G401 (cell line): ENCODE results near the gene SEPTIN5. TPM values are rescaled to one million over a fixed set of nuclear protein-coding genes. Genes with fewer than 3 reads are reported as not detected.
A peak's percentile ranks its signal among the peaks of the same experiment; 100 is the strongest.
"Not testable (repeated sequence)": the region's sequence is repeated elsewhere in the genome, so short reads cannot be mapped to it uniquely, and the experiment has no call there.

ENCODE experiments used
- DNase-seq: peaks from one replicate; pipeline ENCODE4 v3.0.0-alpha.2; 2015; ENCODE audit warnings: low spot score
- in situ Hi-C: cut with HindIII; loops from 2 replicates; pipeline ENCODE4 v1.10.0; 2016; ENCODE audit warnings: low sequenced_read_pairs, mixed read lengths
- total RNA-seq: library from RNA; depleted of rRNA; stranded (reverse); fragments of >200 nt; shearing (Covaris generic); gene quantifications from 2 replicates; pipeline ENCODE4 v1.2.3, GENCODE V29; 2014; rRNA removed

Gene SEPTIN5
- total RNA-seq, result 8.3 and 21.4 TPM in 2 replicates

DNA sequence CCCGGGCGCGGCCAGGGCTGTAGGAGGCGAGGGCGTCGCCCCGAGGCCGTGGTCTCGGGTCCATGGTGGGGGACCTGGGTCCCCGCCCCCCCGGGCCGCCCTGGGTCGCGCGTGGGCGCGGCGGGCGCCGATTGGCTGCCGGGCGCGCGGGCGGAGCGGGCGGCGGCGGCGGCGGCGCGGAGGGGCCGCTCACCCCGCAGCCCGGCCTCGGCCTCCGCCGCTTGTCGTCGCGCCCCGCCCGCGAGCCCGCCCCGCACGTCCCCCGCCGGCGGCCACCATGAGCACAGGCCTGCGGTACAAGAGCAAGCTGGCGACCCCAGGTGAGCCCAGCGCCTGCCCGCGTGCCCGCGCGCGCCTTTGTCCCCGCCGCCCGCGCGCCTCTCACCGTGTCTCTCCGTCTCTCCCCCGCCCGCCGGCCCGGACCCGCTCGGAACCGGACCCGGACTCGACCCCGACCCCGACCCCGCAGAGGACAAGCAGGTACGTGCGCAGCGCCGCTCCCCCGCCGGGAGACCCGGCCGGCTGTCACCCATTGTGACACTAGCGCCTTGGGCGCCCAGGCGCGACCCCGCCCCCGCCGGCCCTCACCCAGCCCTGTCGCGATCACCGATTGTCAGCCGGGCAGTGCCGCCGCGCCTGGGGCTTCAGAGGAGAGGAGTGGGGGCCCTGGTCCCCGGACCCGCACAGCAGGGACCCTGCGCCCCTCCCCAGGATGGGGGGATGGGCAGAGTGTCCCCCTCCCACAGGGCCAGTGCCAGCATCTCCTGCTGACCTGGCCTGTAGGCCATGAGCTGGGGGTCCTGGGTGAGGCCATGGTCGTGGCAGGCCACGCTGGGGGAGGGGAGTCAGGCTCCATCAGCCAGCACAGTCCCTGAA lies at the start of gene SEPTIN5:
SEPTIN5 (plus strand) TSS at position 192 of the 876 bp plus-strand sequence; CDS start at position 278, 86 bp downstream.
- in situ Hi-C loops, result no loop called here

DNA sequence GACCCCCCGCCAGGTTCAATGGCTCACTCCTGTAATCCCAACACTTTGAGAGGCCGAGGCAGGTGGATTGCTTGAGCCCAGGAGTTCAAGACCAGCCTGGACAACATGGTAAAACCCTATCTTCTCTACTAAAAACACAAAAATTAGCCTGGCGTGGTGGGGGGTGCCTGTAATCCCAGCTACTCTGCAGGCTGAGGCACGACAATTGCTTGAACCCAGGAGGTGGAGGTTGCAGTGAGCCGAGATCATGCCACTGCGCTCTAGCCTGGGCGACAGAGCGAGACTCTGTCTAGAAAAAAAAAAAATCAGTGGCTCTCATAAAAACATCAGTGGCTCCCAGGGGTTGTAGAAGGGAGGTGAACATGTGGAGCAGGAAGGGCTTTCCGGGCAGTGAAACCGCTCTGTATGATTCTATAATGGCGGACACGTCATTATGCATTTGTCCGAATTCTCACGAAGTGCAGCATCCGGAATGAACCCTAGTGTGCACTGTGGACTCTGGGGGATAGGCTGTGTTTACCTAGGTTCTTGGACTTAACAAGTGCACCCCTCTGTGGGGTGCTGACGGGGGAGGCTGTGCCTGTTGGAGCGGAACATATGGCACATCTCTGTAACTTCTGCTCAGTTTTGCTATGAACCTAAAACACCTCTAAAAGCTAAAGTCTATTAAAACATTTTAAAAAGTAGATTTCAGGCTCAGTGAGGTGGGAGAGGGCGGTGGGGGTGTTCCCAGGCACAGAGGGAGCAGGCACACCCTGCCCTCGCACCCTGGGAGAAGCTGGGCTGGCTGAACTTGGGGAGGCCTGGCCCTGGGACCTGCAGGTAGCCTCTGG lies 49.1 kb upstream of the SEPTIN5 start:
- in situ Hi-C loops, result no loop called here
- DNase-seq, result no peak

More for the DNA sequence above, at the start of gene SEPTIN5:
- DNase-seq, result peak; percentile 35

DNA sequence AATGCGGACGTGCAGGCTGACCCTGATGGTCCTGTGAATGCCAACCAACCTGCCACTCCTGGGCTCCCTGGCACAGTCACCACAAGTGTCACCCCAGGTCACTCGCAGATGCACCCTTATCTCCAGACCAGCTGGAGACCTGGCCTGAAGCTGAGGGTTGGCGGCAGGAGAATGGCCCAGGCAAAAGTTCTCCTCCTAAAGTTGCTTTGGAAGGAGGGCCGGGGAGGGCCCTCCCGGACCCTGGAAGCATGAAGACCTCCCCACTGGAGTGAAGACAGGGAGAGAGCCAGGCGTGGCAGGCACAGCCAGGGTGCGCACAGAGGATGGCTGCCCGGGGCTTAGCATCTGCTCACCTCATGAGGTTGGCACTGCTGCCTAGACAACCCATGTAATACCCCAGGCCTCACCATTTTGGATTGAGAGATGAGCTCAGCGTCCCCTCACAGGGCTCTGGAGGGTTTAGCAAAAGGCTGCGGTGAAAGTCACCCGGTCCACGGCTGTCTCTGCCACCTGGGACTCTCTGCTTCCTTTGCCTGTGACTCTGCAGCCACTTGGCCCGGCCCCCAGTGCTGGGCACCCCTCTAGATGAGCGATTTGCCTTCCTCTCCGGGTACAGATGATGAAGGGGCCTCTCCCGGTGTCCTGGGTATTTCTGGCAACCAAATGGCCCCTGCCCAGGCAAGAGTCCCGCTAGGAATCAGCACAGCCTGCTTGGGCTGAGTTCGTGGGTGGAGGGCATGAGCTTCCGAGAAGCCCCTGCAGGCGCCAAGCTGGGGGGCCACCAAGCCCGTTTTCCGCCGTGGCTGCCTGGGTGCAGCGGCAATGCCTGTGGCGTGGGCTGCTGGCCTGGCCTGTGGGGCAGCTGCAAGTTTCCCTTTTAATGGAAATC lies 48.3 kb upstream of the SEPTIN5 start:
- in situ Hi-C loops, result no loop called here
- DNase-seq, result no peak

DNA sequence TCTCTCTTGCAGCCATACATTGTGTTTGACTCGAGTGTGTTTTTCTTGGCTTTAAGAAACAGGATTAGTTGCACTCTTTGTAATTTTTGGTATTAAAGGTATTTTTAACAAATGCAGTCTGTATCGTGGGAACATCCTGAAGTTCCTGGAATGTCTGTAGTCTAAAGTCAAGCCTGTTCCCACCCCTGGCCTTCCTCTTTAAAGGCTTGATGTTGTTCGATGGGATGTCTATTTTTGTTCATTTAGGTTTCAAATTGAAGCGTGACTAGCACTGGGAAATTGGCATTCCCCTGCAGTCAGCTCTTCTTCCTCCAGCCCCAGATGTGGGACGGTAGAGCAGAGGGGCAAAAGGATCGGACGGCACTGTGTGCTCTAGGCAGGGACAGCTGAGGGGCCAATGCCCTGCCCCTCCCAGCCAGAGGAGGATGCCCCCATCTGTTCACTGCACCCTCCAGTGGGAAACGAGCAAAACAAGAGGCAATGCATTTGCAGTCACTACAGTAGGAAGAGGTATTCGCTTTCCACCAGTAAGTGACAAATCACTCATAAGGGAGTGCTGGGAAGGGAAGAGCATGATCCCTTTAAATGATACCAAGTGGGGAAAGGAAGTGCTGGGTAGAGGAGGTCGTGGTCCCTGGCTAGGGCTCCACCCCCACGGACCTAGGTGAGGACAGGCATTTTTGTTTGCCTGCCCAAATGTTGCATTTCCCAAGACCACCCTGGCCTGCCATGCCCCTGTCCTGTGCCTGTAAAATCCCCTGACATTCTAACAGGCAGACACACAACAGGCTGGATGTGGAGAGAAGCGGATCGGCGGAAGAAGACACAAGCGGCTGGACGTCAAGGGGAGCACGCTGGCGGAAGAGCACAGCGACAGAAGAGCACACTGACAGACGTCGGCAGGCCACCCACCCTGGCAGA lies 47.4 kb upstream of the SEPTIN5 start:
- no peak for DNase-seq
- in situ Hi-C loops, result no loop called here

DNA sequence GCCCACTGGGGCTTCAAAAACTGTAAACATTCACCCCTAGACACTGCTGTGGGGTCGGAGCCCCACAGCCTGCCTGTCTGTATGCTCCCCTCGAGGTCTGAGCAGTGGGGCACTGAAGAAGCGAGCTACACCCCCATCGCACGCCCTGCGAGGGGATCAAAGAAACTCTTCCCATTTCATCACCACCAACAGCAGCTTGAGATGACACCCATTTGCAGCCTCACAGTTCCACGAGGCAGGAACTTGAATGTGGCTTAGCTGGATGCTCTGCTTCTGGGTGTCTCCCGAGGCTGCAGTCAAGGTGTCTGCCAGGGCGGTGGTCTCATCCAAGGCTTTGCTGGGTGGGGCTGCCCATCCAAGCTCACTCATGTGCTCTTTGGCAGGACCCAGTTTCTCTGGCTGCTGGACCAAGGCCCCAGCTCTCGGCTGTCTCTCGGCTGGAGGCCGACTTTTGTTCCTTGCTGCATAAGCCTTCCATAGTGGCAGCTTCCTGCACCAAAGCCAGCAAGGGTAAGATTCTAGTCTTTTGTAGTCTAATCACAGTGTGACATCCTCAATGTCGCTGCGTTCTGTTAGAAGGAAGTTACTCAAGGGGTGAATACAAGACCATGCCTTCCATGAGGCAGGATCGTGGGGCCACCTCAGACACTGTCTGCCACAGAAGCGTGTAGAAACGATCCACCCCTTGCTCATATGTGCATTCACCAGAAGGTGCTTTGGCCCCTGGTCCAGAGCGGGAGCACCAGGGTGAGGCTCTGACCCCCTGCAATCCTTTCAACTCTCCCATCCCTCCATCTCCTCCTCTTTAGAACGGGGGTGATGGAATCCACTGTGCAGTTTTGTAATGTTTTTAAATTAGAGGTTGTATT lies 46.2 kb upstream of the SEPTIN5 start:
- in situ Hi-C loops, result no loop called here
- no peak for DNase-seq

DNA sequence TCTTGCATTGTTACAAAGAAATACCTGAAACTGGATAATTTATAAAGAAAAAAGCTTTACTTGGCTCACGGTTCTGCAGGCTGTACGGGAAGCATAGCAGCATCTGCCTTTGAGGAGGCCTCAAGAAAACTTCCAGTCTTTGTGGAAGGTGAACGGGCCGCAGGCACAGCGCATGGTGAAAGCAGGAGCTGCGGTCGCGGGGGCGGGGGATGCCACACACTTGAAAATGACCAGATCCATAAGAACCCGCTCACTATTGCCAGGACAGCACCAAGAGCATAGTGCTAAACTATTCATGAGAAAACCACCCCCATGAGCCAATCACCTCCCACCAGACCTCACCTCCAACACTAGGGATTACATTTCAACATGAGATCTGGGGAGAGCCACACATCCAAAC lies 45.6 kb upstream of the SEPTIN5 start:
- no peak for DNase-seq
- in situ Hi-C loops, result no loop called here

DNA sequence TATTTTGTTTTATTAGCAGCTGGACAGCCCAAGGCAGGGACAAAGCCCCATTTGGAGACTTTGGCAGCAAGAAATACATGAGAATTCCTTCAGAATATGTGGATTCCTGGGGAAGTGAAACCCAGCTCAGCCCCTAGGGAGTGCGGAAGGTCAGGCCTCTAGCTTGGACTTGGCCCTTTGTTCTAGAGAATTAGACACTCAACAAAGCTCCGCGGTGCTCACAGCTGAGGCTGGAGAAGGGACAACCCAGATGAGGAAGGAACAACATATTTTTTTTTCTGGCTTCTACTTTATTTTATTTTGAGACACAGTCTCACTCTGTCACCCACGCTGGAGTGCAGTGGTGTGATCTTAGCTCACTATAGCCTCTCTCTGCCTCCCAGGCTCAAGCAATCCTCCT lies 44.7 kb upstream of the SEPTIN5 start:
- no peak for DNase-seq

DNA sequence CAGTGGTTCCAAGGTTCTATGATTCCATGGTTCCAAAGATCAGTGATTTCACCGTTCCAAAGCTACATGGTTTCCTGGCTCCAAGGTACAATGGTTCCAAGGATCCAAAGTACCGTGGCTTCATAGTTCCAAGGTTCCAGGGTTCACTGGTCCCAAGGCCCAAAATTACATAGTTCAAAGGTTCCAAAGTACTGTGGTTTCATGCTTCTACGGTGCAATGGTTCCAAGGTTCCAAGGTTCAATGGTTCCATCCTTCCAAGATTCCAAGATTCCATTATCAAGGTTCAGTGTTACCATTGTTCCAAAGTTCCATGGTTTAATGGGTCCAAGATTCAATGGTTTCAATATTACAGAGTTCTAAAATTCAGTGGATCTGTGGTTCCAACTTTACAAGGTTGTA lies 43.0 kb upstream of the SEPTIN5 start:
- in situ Hi-C loops, result no loop called here
- no peak for DNase-seq

More for the DNA sequence above, 44.7 kb upstream of the SEPTIN5 start:
- in situ Hi-C loops, result no loop called here

DNA sequence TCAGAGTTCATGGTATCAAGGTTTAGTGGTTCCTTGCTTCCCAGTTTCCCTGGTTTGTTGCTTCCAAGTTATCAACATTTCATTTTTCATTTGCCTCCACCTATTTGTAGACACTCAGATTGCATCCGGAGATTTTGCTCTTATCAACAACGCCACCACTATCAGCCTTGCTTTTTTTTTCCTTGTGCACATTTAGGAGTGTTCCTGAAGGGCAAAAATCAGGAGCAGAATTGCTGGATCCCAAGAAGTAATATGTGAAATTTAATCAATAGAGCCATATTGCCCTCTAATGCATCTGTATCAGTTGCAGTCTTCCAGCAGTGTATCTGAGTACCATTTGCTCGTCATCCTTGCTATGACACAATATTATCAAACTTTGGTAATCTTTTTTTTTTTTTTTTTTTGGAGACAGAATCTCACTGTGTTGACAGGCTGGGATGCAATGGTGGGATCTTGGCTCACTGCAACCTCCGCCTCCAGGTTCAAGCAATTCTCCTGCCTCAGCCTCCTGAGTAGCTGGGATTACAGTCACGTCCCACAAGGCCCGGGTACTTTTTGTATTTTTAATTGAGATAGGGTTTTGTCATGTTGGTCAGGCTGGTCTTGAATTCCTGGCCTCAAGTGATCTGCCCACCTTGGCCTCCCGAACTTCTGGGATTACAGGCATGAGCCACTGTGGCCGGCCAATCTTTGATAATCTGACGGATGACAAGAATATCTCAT lies 42.1 kb upstream of the SEPTIN5 start:
- DNase-seq, result no peak
- in situ Hi-C loops, result no loop called here

DNA sequence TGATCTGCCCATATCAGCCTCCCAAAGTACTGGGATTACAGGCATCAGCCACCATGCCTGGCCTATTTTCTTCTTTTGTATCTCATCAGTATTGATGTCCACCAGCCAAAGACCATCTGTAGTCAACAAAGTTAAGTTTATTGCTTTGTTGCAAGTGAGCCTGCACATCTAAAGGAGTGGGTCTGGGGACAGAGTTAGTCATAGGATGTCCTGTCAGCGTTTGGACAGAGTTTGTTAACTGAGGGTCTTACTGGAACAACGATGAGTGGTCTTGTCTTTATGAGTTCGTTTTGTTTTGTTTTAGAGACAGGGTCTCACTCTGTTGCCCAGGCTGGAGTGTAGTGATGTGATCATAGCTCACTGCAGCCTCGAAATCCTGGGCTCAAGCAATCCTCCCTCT lies 40.6 kb upstream of the SEPTIN5 start:
- no peak for DNase-seq
- in situ Hi-C loops, result no loop called here

DNA sequence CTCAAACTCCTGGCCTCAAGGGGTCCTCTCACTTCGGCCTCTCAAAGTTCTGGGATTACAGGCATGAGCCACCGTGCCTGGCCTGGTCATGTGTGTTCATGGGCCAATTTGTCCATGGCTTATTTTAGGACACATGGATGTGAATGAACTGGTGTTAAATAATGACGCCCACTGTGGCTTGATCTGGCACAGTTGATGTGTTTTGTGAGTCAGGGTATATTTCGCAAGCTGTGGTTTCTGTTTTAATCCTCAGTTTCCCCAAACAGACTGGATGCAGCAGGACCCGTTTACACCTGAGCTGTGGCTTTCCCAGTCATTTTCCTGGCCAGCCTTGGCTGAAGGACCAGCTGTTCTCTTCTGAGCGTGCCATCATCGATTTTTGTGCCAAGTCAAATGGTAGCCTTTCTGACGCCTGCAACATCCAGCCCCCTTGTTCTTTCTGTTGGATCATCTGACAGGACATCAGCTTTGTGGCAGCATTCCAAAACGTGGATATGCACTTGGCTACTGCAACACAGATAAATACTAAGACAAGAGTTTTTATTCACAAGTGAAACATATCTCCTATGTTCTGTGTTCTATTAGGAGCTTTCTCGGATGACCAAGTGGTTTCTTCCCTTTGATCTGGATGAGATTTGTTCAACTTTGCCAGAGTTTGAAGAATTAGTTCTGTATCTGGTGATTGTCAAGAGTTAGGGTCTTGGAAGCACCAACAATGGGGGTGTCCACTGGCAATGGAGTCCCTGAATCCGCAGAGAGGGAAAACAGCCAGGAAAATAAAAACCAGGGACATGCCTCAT lies 40.0 kb upstream of the SEPTIN5 start:
- DNase-seq, result no peak
- in situ Hi-C loops, result no loop called here

DNA sequence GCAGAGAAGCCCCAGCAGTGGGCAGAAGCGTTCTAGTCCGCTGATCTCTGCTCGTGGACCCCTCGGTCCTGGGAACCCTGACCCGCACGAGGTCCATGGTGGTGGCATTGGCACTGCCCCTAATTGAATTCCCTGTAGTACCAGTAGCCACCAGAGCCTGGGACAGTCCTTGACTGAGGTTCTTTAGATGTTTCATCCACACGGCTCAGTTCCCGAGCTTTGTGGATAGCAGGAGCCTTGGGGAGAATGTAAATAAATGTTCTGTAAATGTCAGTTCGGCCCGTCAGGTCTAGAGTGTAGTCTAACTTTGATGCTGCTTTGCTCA lies 39.4 kb upstream of the SEPTIN5 start:
- DNase-seq, result no peak
- in situ Hi-C loops, result no loop called here

DNA sequence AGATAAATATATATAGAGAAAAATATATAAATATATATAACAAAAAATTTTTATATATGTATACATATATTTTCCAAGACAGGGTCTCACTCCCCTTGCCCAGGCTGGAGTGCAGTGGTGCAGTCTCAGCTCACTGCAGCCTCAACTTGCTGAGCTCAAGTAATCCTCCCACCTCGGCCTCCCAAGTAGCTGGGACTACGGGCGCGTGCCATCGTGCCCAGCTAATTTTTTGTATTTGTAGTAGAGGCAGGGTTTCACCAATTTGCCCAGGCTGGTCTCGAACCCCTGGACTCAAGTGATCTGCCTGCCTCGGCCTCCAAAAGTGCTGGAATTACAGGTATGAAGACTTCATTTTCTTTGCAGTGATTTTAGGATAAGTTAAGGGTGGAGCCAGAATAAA lies 38.9 kb upstream of the SEPTIN5 start:
- in situ Hi-C loops, result no loop called here
- no peak for DNase-seq

DNA sequence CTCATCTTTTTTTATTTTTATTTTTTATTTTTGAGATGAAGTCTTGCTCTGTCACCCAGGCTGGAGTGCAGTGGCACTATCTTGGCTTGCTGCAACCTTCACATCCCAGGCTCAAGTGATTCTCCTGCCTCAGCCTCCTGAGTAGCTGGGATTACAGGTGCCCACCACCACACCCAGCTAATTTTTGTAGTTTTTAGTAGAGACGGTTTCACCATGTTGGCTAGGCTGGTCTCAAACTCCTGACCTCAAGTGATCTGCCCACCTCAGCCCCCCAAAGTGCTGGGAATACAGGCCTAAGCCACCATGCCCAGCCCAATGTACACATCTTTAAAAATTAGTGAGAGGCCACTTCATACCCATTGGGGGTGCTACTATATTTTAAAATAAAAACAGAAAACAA lies 37.9 kb upstream of the SEPTIN5 start:
- DNase-seq, in situ Hi-C loops: not testable (repeated sequence)

DNA sequence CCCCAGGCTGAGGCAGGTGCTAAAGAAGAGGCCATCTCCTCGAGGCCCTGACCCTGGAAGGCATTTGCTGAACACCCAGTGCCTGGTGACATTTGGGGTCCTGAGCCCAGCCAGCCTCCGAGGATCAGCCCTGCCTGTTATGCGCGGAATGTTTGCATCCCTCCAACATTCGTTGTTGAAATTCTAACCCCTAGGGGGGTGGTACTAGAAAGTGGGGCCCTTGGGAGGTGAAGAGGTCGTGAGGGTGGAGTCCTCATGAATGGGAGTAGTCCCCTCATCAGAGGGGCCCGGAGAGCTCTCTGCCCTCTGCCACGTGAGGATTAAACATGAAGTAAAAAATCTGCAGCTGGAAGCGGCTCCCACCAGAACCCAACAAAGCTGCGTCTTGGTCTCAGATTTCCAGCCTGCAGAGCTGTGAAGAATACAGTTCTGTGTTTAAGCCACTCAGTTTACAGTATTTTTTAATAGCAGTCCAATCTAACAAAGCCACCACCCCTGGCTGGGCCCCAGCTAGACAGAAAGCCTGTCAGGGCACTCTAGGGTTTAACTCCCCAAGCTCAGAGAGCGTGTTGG lies 35.3 kb upstream of the SEPTIN5 start:
- no peak for DNase-seq
- in situ Hi-C loops, result no loop called here
